Mesenchymal stem cell (in vitro differentiated cells and primary cell): ENCODE measurements around the gene USH2A.

Experiments used
- DNase-seq: peaks from one replicate; pipeline ENCODE4 v3.0.0-alpha.2; 2013
- H2AFZ ChIP-seq: one replicate; pipeline ENCODE4 v1.6.1; 2013; ENCODE audit warnings: low read depth, mild to moderate bottlenecking, control low read depth, inconsistent platforms, low read length, moderate library complexity
- H2AK5ac ChIP-seq: 2 replicates; pipeline ENCODE4 v1.6.1; 2013; ENCODE audit warnings: low read length, moderate library complexity, mild to moderate bottlenecking, inconsistent platforms; ENCODE audit not compliant: severe bottlenecking
- H2BK120ac ChIP-seq: one replicate; pipeline ENCODE4 v1.6.1; 2013; ENCODE audit warnings: low read depth, mild to moderate bottlenecking, inconsistent platforms, low read length, moderate library complexity
- H2BK12ac ChIP-seq, 2 experiments: one replicate each; pipeline ENCODE4 v1.6.1; 2013; ENCODE audit warnings: inconsistent platforms in 2 of 2, low read length in 2 of 2, mild to moderate bottlenecking in 2 of 2, moderate library complexity in 2 of 2, control low read depth in 1 of 2
- H2BK15ac ChIP-seq: one replicate; pipeline ENCODE4 v1.6.1; 2013; ENCODE audit warnings: mild to moderate bottlenecking, low read depth, inconsistent platforms; ENCODE audit not compliant: poor library complexity, severe bottlenecking
- H2BK5ac ChIP-seq: 2 replicates; pipeline ENCODE4 v1.6.1; 2013; ENCODE audit warnings: low read depth, mild to moderate bottlenecking, low read length, control low read depth, inconsistent platforms; ENCODE audit not compliant: poor library complexity, severe bottlenecking
- H3K14ac ChIP-seq, 2 experiments: one replicate each; pipeline ENCODE4 v1.6.1; 2013; ENCODE audit warnings: inconsistent platforms in 2 of 2, low read length in 2 of 2, control low read depth in 1 of 2, mild to moderate bottlenecking in 1 of 2, moderate library complexity in 1 of 2
- H3K18ac ChIP-seq, 2 experiments: one replicate each; pipeline ENCODE4 v1.6.1; 2013; ENCODE audit warnings: inconsistent platforms in 2 of 2, low read length in 2 of 2, control low read depth in 1 of 2, low read depth in 1 of 2, mild to moderate bottlenecking in 1 of 2
- H3K23ac ChIP-seq, 2 experiments: one replicate each; pipeline ENCODE4 v1.6.1; 2013; ENCODE audit warnings: inconsistent platforms in 2 of 2, low read length in 2 of 2, mild to moderate bottlenecking in 2 of 2, moderate library complexity in 2 of 2, control low read depth in 1 of 2
- H3K27ac ChIP-seq: 2 replicates; pipeline ENCODE4 v1.5.1; 2013; ENCODE audit warnings: mild to moderate bottlenecking, moderate library complexity, low read length, control low read depth, inconsistent platforms; ENCODE audit not compliant: poor library complexity, severe bottlenecking
- H3K27me3 ChIP-seq, 2 experiments: 2 replicates each; pipeline versions ENCODE4 v1.6.1 to v1.7.0; 2013; ENCODE audit warnings: low read length in 2 of 2, mild to moderate bottlenecking in 2 of 2, moderate library complexity in 2 of 2, control low read depth in 1 of 2, inconsistent platforms in 1 of 2; ENCODE audit not compliant: control insufficient read depth in 1 of 2, insufficient read depth in 1 of 2
- H3K36me3 ChIP-seq, 2 experiments: 2 replicates each; pipeline versions ENCODE4 v1.6.1 to v1.7.0; 2013; ENCODE audit warnings: low read length in 2 of 2, control low read depth in 1 of 2, inconsistent platforms in 1 of 2, low read depth in 1 of 2, mild to moderate bottlenecking in 1 of 2; ENCODE audit not compliant: insufficient read depth in 2 of 2, control insufficient read depth in 1 of 2
- H3K4ac ChIP-seq, 2 experiments: one replicate each; pipeline ENCODE4 v1.6.1; 2013; ENCODE audit warnings: inconsistent platforms in 2 of 2, low read length in 2 of 2, mild to moderate bottlenecking in 2 of 2, moderate library complexity in 2 of 2, control low read depth in 1 of 2, low read depth in 1 of 2
- H3K4me1 ChIP-seq: 2 replicates; pipeline ENCODE4 v1.6.1; 2013; ENCODE audit warnings: low read depth, low read length, control low read depth; ENCODE audit not compliant: control insufficient read depth, insufficient read depth
- H3K4me2 ChIP-seq: 2 replicates; pipeline ENCODE4 v1.6.1; 2013; ENCODE audit warnings: low read length, mild to moderate bottlenecking, inconsistent platforms; ENCODE audit not compliant: poor library complexity, severe bottlenecking
- H3K4me3 ChIP-seq, 2 experiments: 2 replicates each; pipeline versions ENCODE4 v1.5.1 to v1.7.0; 2013; ENCODE audit warnings: low read length in 2 of 2, mild to moderate bottlenecking in 2 of 2, control low read depth in 1 of 2, low read depth in 1 of 2; ENCODE audit not compliant: insufficient read depth in 1 of 2
- H3K79me1 ChIP-seq: replicated peaks from 2 replicates; pipeline ENCODE4 v1.6.1; 2013; ENCODE audit warnings: mild to moderate bottlenecking, control low read depth, low read length, inconsistent platforms; ENCODE audit not compliant: poor library complexity, severe bottlenecking
- H3K9ac ChIP-seq: 2 replicates; pipeline ENCODE4 v1.7.0; 2013; ENCODE audit warnings: mild to moderate bottlenecking, low read length, moderate library complexity
- H3K9me3 ChIP-seq: 2 replicates; pipeline ENCODE4 v1.7.0; 2013; ENCODE audit warnings: mild to moderate bottlenecking, low read length; ENCODE audit not compliant: control insufficient read depth
- H4K8ac ChIP-seq: one replicate; pipeline ENCODE4 v1.6.1; 2013; ENCODE audit warnings: inconsistent platforms, mild to moderate bottlenecking, low read length, moderate library complexity
- H4K91ac ChIP-seq: one replicate; pipeline ENCODE4 v1.6.1; 2013; ENCODE audit warnings: mild to moderate bottlenecking, low read length, inconsistent platforms
- WGBS: methylation state at CpG from one replicate; pipeline ENCODE4 v1.1.7; 2013; ENCODE audit warnings: mixed read lengths; 5-methylcytosine and 5-hydroxymethylcytosine counted together

USH2A gene

DNA sequence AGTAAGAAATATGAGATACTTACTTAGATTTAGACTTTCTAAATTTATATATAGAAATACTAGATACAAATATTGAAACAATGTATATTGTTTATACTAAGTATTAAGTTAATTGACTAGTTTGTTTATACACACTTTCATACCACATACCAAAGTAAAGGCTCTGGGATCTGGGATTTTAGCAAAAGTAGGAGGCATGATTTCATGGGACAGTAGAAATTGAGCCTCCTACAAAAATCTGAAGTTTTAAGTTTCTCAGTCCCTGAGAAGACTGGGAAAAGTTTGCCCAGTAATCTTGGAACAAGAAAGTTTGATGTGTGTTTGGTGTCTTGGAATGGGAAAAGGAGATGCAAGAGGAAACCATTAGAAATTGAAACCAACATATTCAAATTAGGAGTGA, 825.3 kb downstream of the USH2A start:
- Histone ChIP-seq H3K4me2 (no peak overlapping the region), H2AFZ (no peak overlapping the region), H2AK5ac (no peak overlapping the region), H3K4me3 (no peak overlapping the region), H3K36me3 (peaks cover 0 to 70% of the 10 kb centered on the region in 2 experiments), H3K14ac (no peak overlapping the region), H3K79me1 (no peaks in the 10 kb centered on the region), H3K4me1 (no peaks in the 10 kb centered on the region), H3K9me3 (no peaks in the 10 kb centered on the region), H3K4ac (no peak overlapping the region), H3K18ac (no peak overlapping the region), H4K91ac (no peak overlapping the region), H3K23ac (no peak overlapping the region), H2BK5ac (no peak overlapping the region), H3K27me3 (no peaks in the 10 kb centered on the region), H2BK15ac (no peak overlapping the region), H2BK12ac (no peak overlapping the region), H4K8ac (no peak overlapping the region), H3K27ac (no peak overlapping the region), H3K9ac (no peak overlapping the region), H2BK120ac (no peak overlapping the region)
- DNase-seq, result no peak

DNA sequence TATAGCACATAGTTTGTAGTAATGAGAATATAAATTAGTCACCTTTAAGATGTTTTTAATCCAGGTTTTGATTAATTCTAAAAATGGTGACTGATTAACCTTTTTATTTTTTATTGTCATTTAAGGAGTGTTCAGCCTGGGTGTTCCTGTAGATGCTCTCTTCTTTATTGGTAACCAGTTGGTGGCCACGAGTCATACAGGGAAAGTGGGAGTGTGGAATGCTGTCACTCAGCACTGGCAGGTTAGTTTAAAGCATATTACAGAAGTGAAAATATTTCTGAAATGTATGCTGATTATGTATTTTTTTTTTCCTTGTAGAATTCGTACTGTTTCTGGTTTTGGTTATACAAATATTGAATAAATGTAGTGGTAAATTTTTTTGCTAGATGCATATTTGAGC, 828.0 kb downstream of the USH2A start:
- H2BK15ac ChIP-seq, result no peak overlapping the region
- H3K9ac ChIP-seq, result peak overlapping the region; percentile 9
- no peak for DNase-seq
- H3K36me3 ChIP-seq, result peaks cover 0 to 65% of the 10 kb centered on the region in 2 experiments
- H2AFZ ChIP-seq, result no peak overlapping the region
- H3K27ac ChIP-seq, result no peak overlapping the region
- no peak overlapping the region for H3K14ac ChIP-seq
- no peaks in the 10 kb centered on the region for H3K27me3 ChIP-seq
- H3K23ac ChIP-seq, result no peak overlapping the region
- no peak overlapping the region for H3K4me2 ChIP-seq
- 97% methylated on average over 2 of the region's 2 CpGs for WGBS
- H3K79me1 ChIP-seq, result peaks cover 7% of the 10 kb centered on the region
- no peak overlapping the region for H2AK5ac ChIP-seq
- no peak overlapping the region for H3K4me3 ChIP-seq
- no peak overlapping the region for H2BK12ac ChIP-seq
- H2BK5ac ChIP-seq, result no peak overlapping the region
- H3K4me1 ChIP-seq, result no peaks in the 10 kb centered on the region
- H2BK120ac ChIP-seq, result no peak overlapping the region
- no peak overlapping the region for H4K8ac ChIP-seq
- no peaks in the 10 kb centered on the region for H3K9me3 ChIP-seq
- H4K91ac ChIP-seq, result no peak overlapping the region
- no peak overlapping the region for H3K4ac ChIP-seq
- H3K18ac ChIP-seq, result no peak overlapping the region

DNA sequence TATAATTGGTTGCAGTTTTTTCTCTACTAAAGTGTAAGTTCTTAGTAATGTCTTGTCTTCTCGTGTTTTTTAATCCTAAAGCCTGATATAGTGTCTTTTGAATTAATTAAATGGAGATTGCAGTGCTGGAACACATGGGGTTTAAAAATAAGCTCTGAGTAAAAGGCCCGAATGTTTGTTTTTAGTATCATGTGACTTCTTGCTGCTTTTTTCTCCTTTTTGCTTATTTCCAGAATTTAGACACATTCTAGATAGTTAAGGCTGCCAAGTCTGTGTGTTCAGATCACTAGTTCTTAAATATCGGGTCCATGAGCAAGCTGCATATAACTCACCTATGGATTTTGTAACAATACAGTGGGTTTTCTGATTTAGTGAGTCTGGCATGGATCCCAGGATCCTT, 828.6 kb downstream of the USH2A start:
- H3K9me3 ChIP-seq, result no peaks in the 10 kb centered on the region
- H3K18ac ChIP-seq, result no peak overlapping the region
- no peak overlapping the region for H2AFZ ChIP-seq
- 94% methylated on average over 3 of the region's 3 CpGs for WGBS
- H3K9ac ChIP-seq, result peak overlapping the region; percentile 9
- H3K14ac ChIP-seq, result no peak overlapping the region
- H2BK5ac ChIP-seq, result no peak overlapping the region
- no peak overlapping the region for H2BK15ac ChIP-seq
- H3K4me2 ChIP-seq, result no peak overlapping the region
- H4K8ac ChIP-seq, result no peak overlapping the region
- no peak overlapping the region for H2BK12ac ChIP-seq
- peaks cover 0 to 62% of the 10 kb centered on the region in 2 experiments for H3K36me3 ChIP-seq
- H3K4ac ChIP-seq, result no peak overlapping the region
- no peak overlapping the region for H2BK120ac ChIP-seq
- no peak for DNase-seq
- no peak overlapping the region for H3K27ac ChIP-seq
- no peaks in the 10 kb centered on the region for H3K4me1 ChIP-seq
- H3K4me3 ChIP-seq, result no peak overlapping the region
- no peak overlapping the region for H3K23ac ChIP-seq
- peaks cover 7% of the 10 kb centered on the region for H3K79me1 ChIP-seq
- no peak overlapping the region for H4K91ac ChIP-seq
- no peak overlapping the region for H2AK5ac ChIP-seq
- H3K27me3 ChIP-seq, result no peaks in the 10 kb centered on the region

DNA sequence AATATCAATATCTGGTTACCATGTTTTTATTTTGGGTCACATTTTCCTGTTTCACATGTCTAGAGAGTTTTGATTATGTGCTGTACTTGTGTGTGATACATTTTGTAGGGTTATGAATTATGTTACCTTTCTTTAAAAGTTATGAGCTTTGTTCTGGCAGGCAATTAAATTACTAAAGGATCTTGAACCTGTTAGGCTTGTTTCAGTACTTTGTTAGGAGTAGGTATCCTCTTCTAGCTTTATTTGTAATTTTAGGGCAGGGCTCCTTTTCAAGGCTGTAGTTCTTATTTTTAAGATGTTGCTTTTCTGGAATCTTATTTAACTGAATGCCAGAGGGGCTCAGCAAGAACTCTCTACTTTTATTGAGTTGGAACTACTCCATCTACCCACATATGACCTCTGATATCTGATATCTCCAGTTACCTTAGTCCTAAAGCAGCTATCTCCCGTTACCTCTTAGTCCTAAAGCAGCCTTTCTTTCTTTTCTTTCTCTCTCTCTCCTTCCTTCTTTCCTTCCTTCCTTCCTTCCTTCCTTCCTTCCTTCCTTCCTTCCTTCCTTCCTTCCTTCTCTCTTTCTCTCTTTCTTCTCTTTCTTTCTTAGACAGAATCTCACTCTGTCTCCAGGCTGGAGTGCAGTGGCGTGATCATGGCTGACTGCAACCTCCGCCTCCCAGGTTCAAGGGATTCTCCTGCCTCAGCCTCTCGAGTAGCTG, 832.3 kb downstream of the USH2A start:
- Histone ChIP-seq H3K4me3 (no peak overlapping the region), H3K36me3 (peaks cover 0 to 58% of the 10 kb centered on the region in 2 experiments), H3K4me2 (no peak overlapping the region), H2BK120ac (no peak overlapping the region), H3K18ac (no peak overlapping the region), H3K79me1 (peaks cover 10% of the 10 kb centered on the region), H2BK12ac (no peak overlapping the region), H3K4me1 (no peaks in the 10 kb centered on the region), H2AK5ac (no peak overlapping the region), H3K9me3 (no peaks in the 10 kb centered on the region), H3K27ac (no peak overlapping the region), H3K4ac (no peak overlapping the region), H3K9ac (no peak overlapping the region), H2AFZ (no peak overlapping the region), H4K91ac (no peak overlapping the region), H4K8ac (no peak overlapping the region), H2BK15ac (no peak overlapping the region), H3K14ac (no peak overlapping the region), H2BK5ac (no peak overlapping the region), H3K23ac (no peak overlapping the region), H3K27me3 (no peaks in the 10 kb centered on the region)
- WGBS, result 92% methylated on average over 4 of the region's 4 CpGs
- no peak for DNase-seq
